NT2/D1 (cell line): ENCODE measurements around the gene PFDN1.
"Not testable (repeated sequence)": the region's sequence is repeated elsewhere in the genome, so short reads cannot be mapped to it uniquely, and the experiment has no call there.

ENCODE experiments used
- DNase-seq: peaks from one replicate; pipeline ENCODE4 v3.0.0-alpha.2; 2011; ENCODE audit warnings: low read depth, low spot score
- H3K27me3 ChIP-seq: 2 replicates; pipeline ENCODE4 v1.6.0; 2011; ENCODE audit warnings: mild to moderate bottlenecking; ENCODE audit not compliant: insufficient read length, insufficient read depth
- H3K36me3 ChIP-seq: 2 replicates; pipeline ENCODE4 v1.6.1; 2011; ENCODE audit warnings: mild to moderate bottlenecking, low read length, mixed read lengths; ENCODE audit not compliant: insufficient read depth, insufficient read length
- H3K4me1 ChIP-seq: 2 replicates; pipeline ENCODE4 v1.5.1; 2011; ENCODE audit not compliant: insufficient read depth, insufficient read length
- H3K4me3 ChIP-seq: 2 replicates; pipeline ENCODE4 v1.5.1; 2011; ENCODE audit warnings: low read depth; ENCODE audit not compliant: insufficient read length
- H3K9ac ChIP-seq: 2 replicates; pipeline ENCODE4 v1.6.0; 2011; ENCODE audit warnings: low read depth; ENCODE audit not compliant: insufficient read length
- H3K9me3 ChIP-seq: 2 replicates; pipeline ENCODE4 v1.5.1; 2011; ENCODE audit warnings: mild to moderate bottlenecking, low read length; ENCODE audit not compliant: insufficient read depth
- SUZ12 ChIP-seq: IDR thresholded peaks from 2 replicates; pipeline ENCODE4 v1.6.1; 2011; ENCODE audit not compliant: insufficient read length, insufficient read depth; ENCODE audit errors: extremely low read depth
- YY1 ChIP-seq: IDR thresholded peaks from 2 replicates; pipeline ENCODE4 v1.6.1; 2011; ENCODE audit not compliant: insufficient read length, insufficient read depth
- ZNF274 ChIP-seq: IDR thresholded peaks from 2 replicates; pipeline ENCODE4 v1.6.1; 2011; ENCODE audit warnings: mild to moderate bottlenecking, low read depth, low read length

PFDN1 gene

GRCh38 chr5:140205216-140205615 is 97.7 kb downstream of the PFDN1 start:
- no peak overlapping the region for H3K9ac ChIP-seq
- no peaks in the 10 kb centered on the region for H3K27me3 ChIP-seq
- no peaks in the 10 kb centered on the region for H3K9me3 ChIP-seq
- H3K4me1 ChIP-seq = no peaks in the 10 kb centered on the region
- TF ChIP-seq YY1 = no peak
- TF ChIP-seq SUZ12 = no peak
- TF ChIP-seq ZNF274 = no peak
- no peaks in the 10 kb centered on the region for H3K36me3 ChIP-seq
- no peak overlapping the region for H3K4me3 ChIP-seq
- DNase-seq = no peak

- Histone ChIP-seq H3K4me1 (no peaks in the 10 kb centered on the region), H3K4me3 (no peak overlapping the region), H3K9me3 (no peaks in the 10 kb centered on the region), H3K36me3 (no peaks in the 10 kb centered on the region), H3K9ac (no peak overlapping the region), H3K27me3 (no peaks in the 10 kb centered on the region)
- no peak for DNase-seq
- TF ChIP-seq YY1 (no peak), SUZ12 (no peak), ZNF274 (no peak)
Observed at GRCh38 chr5:140202610-140203009, 100.3 kb downstream of the PFDN1 start.

GRCh38 chr5:140202078-140202477 is 100.8 kb downstream of the PFDN1 start:
- H3K36me3 ChIP-seq = no peaks in the 10 kb centered on the region
- TF ChIP-seq ZNF274 (no peak), SUZ12 (no peak), YY1 (no peak)
- H3K9me3 ChIP-seq = no peaks in the 10 kb centered on the region
- no peaks in the 10 kb centered on the region for H3K4me1 ChIP-seq
- no peak overlapping the region for H3K9ac ChIP-seq
- H3K4me3 ChIP-seq = no peak overlapping the region
- no peak for DNase-seq
- no peaks in the 10 kb centered on the region for H3K27me3 ChIP-seq

- not testable (repeated sequence) for H3K36me3 ChIP-seq, H3K4me3 ChIP-seq, DNase-seq, H3K27me3 ChIP-seq, H3K9ac ChIP-seq, H3K4me1 ChIP-seq, H3K9me3 ChIP-seq
Observed at GRCh38 chr5:140198915-140199314, 104.0 kb downstream of the PFDN1 start.

- TF ChIP-seq ZNF274 = no peak
- TF ChIP-seq SUZ12 = no peak
- no peak for TF ChIP-seq YY1
- no peak for DNase-seq
- H3K27me3 ChIP-seq = no peaks in the 10 kb centered on the region
- no peaks in the 10 kb centered on the region for H3K9me3 ChIP-seq
- no peak overlapping the region for H3K9ac ChIP-seq
- no peak overlapping the region for H3K4me3 ChIP-seq
- peaks cover 5% of the 10 kb centered on the region for H3K36me3 ChIP-seq
- no peaks in the 10 kb centered on the region for H3K4me1 ChIP-seq
Observed at GRCh38 chr5:140197023-140197422, 105.9 kb downstream of the PFDN1 start.

- H3K4me3 ChIP-seq = no peak overlapping the region
- no peak for DNase-seq
- H3K4me1 ChIP-seq = no peaks in the 10 kb centered on the region
- TF ChIP-seq YY1 (no peak), ZNF274 (no peak), SUZ12 (no peak)
- H3K9ac ChIP-seq = no peak overlapping the region
- no peaks in the 10 kb centered on the region for H3K27me3 ChIP-seq
- peaks cover 5% of the 10 kb centered on the region for H3K36me3 ChIP-seq
- H3K9me3 ChIP-seq = no peaks in the 10 kb centered on the region
Observed at GRCh38 chr5:140196115-140196814, 106.6 kb downstream of the PFDN1 start.
